ENCODE measurements around the gene ZNF771.

The ZNF771 gene

DNA sequence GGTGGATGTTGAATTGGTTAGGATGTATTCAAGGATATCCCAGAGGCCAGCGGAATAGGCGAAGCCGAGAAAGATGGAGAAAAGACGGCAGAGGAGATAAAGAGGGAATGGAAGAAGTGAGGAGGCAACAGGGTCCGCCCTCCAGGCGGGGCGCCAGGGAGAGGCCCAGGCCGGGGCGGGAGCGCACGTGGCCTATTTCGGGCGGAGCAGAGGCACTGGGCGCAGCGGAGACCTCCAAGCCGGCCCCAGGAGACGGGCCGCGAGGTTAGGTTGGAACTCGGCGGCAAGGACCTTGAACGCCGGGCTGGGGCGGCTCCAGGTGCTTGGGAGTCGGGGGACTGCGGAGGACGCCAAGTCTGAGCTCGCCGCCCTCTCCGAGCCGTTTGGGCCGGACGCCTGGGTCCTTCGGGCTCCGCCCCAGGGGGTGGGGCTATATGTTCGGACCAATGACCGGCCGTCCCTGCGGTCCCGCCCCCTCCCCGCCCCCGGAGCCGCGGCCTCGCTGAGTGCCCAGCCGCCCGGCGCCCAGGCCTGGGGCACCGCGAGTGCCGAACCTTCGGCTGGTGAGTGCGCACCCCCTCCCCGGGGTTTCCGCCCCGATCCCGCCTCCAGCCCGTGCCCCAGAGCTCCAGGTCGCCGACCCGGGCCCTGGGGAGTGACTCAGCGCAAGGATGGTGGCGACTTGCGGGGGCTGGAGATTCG is at the start of gene ZNF771:
ZNF771 (plus strand) TSS at position 505 of the 702 bp plus-strand sequence. CDS start 448 bp downstream, outside the sequence.
- H3K9me3 ChIP-seq (ENCODE audit: severe bottlenecking) = no peaks in the 10 kb centered on the region
- H3K27me3 ChIP-seq (ENCODE audit: insufficient read depth, low read depth, severe bottlenecking) = no peaks in the 10 kb centered on the region
- TF ChIP-seq, protein P1, sequence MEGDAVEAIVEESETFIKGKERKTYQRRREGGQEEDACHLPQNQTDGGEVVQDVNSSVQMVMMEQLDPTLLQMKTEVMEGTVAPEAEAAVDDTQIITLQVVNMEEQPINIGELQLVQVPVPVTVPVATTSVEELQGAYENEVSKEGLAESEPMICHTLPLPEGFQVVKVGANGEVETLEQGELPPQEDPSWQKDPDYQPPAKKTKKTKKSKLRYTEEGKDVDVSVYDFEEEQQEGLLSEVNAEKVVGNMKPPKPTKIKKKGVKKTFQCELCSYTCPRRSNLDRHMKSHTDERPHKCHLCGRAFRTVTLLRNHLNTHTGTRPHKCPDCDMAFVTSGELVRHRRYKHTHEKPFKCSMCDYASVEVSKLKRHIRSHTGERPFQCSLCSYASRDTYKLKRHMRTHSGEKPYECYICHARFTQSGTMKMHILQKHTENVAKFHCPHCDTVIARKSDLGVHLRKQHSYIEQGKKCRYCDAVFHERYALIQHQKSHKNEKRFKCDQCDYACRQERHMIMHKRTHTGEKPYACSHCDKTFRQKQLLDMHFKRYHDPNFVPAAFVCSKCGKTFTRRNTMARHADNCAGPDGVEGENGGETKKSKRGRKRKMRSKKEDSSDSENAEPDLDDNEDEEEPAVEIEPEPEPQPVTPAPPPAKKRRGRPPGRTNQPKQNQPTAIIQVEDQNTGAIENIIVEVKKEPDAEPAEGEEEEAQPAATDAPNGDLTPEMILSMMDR (IDR thresholded peaks at IDR 0.05; ENCODE audit: low read depth, low read length) = no peak
- peak; percentile 92 for DNase-seq
- H3K27ac ChIP-seq = peak within 1 kb of the TSS; percentile 79
- peaks cover 21% of the 10 kb centered on the region for H3K36me3 ChIP-seq
- peak within 1 kb of the TSS; percentile 90 for H3K4me3 ChIP-seq (ENCODE audit: low read depth, low read length)

DNA sequence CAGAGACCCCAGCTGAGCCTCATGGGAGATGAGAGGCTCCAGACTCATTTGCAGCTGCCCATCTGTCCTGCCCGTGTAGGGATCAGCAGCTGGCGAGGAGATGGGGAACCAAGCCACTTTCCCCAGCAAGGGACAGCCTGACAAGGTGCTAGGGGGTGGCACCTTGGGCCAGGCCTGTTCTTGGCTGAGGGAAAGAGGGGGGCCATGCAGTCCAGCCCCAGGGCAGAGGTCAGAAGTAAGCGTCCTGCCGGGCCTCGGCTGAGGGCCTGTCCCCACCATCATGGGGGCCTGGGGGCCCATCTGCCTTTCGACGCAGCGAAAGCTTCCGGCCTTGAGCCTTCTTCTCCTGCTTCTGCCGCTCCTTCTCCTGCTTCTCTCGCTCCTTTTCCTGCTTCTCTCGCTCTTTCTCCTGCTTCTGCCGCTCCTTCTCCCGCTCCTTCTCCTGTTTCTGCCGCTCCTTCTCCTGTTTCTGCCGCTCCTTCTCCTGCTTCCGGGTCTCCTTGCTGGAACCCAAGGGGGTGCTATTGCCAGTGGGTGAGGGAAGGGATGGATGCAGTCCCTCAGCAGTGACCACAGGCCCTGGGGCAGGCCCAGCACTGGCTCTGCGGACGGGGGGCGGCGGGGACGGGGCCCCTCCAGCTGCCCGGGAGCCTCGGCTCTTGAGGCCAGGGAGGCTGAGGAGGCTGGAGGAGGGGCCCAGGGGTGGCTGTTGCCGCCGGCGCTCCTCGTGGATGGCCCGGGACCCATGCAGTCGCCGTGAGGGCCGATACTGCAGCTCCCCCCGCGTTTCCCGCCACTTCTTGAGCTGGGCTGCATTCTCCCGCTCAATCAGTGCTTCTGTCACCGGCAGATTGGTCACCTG is 49.5 kb upstream of the ZNF771 start:
- Histone ChIP-seq H3K36me3 (peaks cover 71% of the 10 kb centered on the region), H3K27ac (no peak overlapping the region), H3K27me3 (ENCODE audit: insufficient read depth, low read depth, severe bottlenecking) (no peaks in the 10 kb centered on the region)

DNA sequence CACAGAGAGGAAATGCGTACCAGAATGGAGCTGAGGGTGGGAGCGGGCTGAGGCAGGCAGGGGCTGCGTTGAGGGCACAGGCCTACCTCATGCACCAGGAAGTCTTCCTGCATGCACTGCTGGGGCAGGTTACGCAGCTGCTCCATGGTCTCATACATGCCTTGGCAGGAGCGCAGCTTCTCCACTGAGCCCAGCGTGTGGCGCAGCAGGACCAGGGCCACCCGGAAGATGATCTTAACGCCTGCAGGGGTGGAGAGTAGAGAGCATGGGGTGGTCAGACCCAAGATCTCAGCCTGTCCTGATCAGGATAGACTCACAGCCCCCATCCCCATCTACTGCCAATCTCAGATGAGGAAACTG is 48.8 kb upstream of the ZNF771 start:
- no peak overlapping the region for H3K27ac ChIP-seq
- H3K36me3 ChIP-seq = peaks cover 71% of the 10 kb centered on the region
- TF ChIP-seq, protein P1 (IDR thresholded peaks at IDR 0.05; ENCODE audit: low read depth, low read length) = peak; percentile 31
- no peaks in the 10 kb centered on the region for H3K9me3 ChIP-seq (ENCODE audit: severe bottlenecking)
- no peak overlapping the region for H3K4me3 ChIP-seq (ENCODE audit: low read depth, low read length)
- no peak for DNase-seq
- no peaks in the 10 kb centered on the region for H3K27me3 ChIP-seq (ENCODE audit: insufficient read depth, low read depth, severe bottlenecking)

More for the DNA sequence above, 49.5 kb upstream of the ZNF771 start:
- DNase-seq = no peak
- no peaks in the 10 kb centered on the region for H3K9me3 ChIP-seq (ENCODE audit: severe bottlenecking)
- no peak overlapping the region for H3K4me3 ChIP-seq (ENCODE audit: low read depth, low read length)
- TF ChIP-seq, protein P1 (IDR thresholded peaks at IDR 0.05; ENCODE audit: low read depth, low read length) = no peak

DNA sequence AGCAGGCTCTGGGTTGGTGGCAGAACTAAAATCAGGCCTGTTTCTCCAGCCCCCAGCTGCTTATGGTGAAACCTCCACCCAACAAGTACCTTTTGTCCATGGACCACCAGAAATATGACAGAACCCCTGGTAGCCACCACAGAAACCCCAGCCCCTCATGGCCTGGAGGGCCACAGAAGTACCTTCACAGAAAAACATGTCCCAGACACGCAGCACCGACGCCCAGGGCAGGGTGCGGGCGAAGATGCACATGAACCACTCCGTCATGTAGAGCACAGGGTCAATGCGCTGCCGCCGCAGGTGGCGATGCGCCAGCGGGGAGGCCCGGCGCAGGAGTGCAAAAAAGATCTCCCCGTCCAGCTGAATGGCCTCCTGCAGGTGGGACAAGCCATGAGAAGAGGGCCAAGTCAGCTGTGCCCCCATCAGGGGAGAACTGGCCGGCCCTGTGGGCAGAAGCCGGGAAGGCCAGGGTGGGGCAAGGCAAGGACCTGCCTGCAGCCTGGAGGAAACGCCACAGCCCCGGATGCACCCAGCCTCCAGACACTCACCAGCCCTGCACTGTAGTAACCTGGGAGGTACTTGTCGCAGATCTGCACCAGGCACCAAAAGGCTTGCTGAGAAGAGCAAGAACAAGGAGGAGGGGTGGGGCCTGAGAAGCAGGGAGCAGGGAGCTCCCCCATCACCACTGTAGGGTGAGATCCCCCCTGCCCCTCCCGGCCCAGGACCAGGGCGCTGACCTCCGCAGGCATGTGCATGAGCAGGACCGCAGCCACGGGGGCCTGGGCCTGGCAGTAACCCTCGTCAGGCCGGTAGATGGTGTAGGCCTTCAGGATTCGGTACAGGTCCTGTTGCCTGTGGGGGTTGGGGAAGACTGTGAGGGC is 48.2 kb upstream of the ZNF771 start:
- TF ChIP-seq, protein P1 (IDR thresholded peaks at IDR 0.05; ENCODE audit: low read depth, low read length) = no peak

DNA sequence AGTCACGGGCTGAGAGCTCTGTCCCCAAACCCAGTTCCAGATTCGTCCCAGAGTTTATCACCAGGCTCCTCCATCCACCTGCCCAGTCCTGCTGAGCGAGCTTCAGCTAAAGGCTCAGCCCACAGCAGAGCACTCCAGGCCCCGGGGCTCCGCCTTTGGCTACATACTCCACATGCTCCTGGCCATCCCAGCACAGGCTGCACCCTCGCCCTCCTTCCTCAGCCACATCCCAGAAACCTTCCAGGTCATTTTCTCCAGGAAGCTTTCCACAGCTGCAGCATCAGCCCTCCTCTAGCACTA is 47.6 kb upstream of the ZNF771 start:
- TF ChIP-seq, protein P1 (IDR thresholded peaks at IDR 0.05; ENCODE audit: low read depth, low read length) = no peak
- no peak for DNase-seq
- Histone ChIP-seq H3K9me3 (ENCODE audit: severe bottlenecking) (no peaks in the 10 kb centered on the region), H3K36me3 (peaks cover 78% of the 10 kb centered on the region), H3K4me3 (ENCODE audit: low read depth, low read length) (no peak overlapping the region), H3K27ac (no peak overlapping the region), H3K27me3 (ENCODE audit: insufficient read depth, low read depth, severe bottlenecking) (no peaks in the 10 kb centered on the region)

More for the DNA sequence above, 48.2 kb upstream of the ZNF771 start:
- DNase-seq = no peak
- Histone ChIP-seq H3K9me3 (ENCODE audit: severe bottlenecking) (no peaks in the 10 kb centered on the region), H3K27ac (no peak overlapping the region), H3K4me3 (ENCODE audit: low read depth, low read length) (no peak overlapping the region), H3K27me3 (ENCODE audit: insufficient read depth, low read depth, severe bottlenecking) (no peaks in the 10 kb centered on the region), H3K36me3 (peaks cover 72% of the 10 kb centered on the region)
